Stimulated activated naive CD8-positive, alpha-beta T cell treated with anti-CD3 and anti-CD28 coated beads, Interleukin-15, Interleukin-2, amounts not matched to agents 100 ng/mL and 50 ng/mL, for 24 hours (primary cell): Measurements from ENCODE around the gene MRPL52.

Experiments
- H3K27ac Mint-ChIP-seq: one replicate; pipeline ENCODE4 v1.8.0; 2021; ENCODE audit warnings: mild to moderate bottlenecking, mixed read lengths
- H3K27me3 Mint-ChIP-seq: one replicate; pipeline ENCODE4 v1.8.0; 2021; ENCODE audit warnings: mixed read lengths
- H3K36me3 Mint-ChIP-seq: one replicate; pipeline ENCODE4 v1.8.0; 2021; ENCODE audit warnings: low read depth, mixed read lengths
- H3K4me1 Mint-ChIP-seq: one replicate; pipeline ENCODE4 v1.8.0; 2021; ENCODE audit warnings: low read depth, mixed read lengths
- H3K4me3 Mint-ChIP-seq: one replicate; pipeline ENCODE4 v1.8.0; 2021; ENCODE audit warnings: mild to moderate bottlenecking, mixed read lengths
- H3K9me3 Mint-ChIP-seq: one replicate; pipeline ENCODE4 v1.8.0; 2021; ENCODE audit warnings: mixed read lengths

The MRPL52 gene

DNA sequence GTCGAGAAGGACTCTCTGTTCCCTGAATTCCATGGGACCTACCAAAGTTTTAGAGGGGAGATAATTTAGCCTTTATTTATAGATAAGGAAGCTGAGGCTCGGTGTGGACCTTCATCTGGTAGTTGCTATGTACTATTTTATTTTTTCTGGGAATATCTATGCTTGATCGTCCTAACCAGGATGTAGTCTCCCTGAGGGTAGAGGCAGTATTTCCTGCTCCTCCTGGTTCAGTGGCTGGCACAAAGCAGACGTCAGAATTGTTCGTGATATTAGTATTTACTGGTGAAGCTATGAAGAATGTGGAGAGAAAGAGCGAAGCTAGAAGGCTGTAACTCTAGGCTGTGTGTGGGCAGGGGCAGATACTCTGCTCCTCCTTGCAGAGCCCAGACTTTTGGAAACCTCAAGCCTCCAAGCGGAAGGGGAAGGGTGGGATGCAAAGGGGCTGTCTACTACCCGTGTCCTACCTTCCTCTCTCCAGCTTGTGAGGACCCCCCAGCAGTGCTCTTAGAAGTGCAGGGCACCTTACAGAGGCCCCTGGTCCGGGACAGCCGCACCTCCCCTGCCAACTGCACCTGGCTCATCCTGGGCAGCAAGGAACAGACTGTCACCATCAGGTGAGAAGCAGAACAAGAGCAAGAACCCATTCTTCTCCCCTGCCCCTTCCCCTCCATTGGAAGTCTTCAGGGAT lies 43.3 kb downstream of the MRPL52 start:
- Mint-ChIP-seq H3K4me3 (peak overlapping the region; percentile 91), H3K27ac (peak overlapping the region; percentile 82), H3K36me3 (peaks cover 17% of the 10 kb centered on the region), H3K9me3 (no peaks in the 10 kb centered on the region), H3K27me3 (no peaks in the 10 kb centered on the region), H3K4me1 (peaks cover 33% of the 10 kb centered on the region)

DNA sequence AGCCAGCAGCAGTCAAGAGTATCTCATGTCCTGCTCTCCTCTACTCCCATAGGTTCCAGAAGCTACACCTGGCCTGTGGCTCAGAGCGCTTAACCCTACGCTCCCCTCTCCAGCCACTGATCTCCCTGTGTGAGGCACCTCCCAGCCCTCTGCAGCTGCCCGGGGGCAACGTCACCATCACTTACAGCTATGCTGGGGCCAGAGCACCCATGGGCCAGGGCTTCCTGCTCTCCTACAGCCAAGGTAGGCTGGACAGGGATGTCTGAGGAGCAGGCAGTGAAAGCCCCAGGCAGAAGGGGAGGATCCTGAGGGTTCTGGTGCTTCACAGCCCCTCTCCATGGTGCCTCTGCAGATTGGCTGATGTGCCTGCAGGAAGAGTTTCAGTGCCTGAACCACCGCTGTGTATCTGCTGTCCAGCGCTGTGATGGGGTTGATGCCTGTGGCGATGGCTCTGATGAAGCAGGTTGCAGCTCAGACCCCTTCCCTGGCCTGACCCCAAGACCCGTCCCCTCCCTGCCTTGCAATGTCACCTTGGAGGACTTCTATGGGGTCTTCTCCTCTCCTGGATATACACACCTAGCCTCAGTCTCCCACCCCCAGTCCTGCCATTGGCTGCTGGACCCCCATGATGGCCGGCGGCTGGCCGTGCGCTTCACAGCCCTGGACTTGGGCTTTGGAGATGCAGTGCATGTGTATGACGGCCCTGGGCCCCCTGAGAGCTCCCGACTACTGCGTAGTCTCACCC lies 45.5 kb downstream of the MRPL52 start:
- Mint-ChIP-seq H3K4me3 (no peak overlapping the region), H3K9me3 (no peaks in the 10 kb centered on the region), H3K36me3 (peaks cover 27% of the 10 kb centered on the region), H3K27ac (no peak overlapping the region), H3K27me3 (no peaks in the 10 kb centered on the region), H3K4me1 (peaks cover 30% of the 10 kb centered on the region)

DNA sequence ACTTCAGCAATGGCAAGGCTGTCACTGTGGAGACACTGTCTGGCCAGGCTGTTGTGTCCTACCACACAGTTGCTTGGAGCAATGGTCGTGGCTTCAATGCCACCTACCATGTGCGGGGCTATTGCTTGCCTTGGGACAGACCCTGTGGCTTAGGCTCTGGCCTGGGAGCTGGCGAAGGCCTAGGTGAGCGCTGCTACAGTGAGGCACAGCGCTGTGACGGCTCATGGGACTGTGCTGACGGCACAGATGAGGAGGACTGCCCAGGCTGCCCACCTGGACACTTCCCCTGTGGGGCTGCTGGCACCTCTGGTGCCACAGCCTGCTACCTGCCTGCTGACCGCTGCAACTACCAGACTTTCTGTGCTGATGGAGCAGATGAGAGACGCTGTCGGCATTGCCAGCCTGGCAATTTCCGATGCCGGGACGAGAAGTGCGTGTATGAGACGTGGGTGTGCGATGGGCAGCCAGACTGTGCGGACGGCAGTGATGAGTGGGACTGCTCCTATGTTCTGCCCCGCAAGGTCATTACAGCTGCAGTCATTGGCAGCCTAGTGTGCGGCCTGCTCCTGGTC lies 46.1 kb downstream of the MRPL52 start:
- H3K27me3 Mint-ChIP-seq, result no peaks in the 10 kb centered on the region
- peaks cover 23% of the 10 kb centered on the region for H3K4me1 Mint-ChIP-seq
- no peak overlapping the region for H3K4me3 Mint-ChIP-seq
- H3K9me3 Mint-ChIP-seq, result no peaks in the 10 kb centered on the region
- H3K36me3 Mint-ChIP-seq, result peaks cover 27% of the 10 kb centered on the region
- H3K27ac Mint-ChIP-seq, result no peak overlapping the region

DNA sequence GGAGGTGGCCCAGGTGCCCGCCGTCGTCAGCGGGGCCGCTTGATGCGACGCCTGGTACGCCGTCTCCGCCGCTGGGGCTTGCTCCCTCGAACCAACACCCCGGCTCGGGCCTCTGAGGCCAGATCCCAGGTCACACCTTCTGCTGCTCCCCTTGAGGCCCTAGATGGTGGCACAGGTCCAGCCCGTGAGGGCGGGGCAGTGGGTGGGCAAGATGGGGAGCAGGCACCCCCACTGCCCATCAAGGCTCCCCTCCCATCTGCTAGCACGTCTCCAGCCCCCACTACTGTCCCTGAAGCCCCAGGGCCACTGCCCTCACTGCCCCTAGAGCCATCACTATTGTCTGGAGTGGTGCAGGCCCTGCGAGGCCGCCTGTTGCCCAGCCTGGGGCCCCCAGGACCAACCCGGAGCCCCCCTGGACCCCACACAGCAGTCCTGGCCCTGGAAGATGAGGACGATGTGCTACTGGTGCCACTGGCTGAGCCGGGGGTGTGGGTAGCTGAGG lies 47.4 kb downstream of the MRPL52 start:
- H3K27me3 Mint-ChIP-seq, result no peaks in the 10 kb centered on the region
- peaks cover 21% of the 10 kb centered on the region for H3K4me1 Mint-ChIP-seq
- peaks cover 27% of the 10 kb centered on the region for H3K36me3 Mint-ChIP-seq
- no peak overlapping the region for H3K27ac Mint-ChIP-seq
- no peaks in the 10 kb centered on the region for H3K9me3 Mint-ChIP-seq
- no peak overlapping the region for H3K4me3 Mint-ChIP-seq

DNA sequence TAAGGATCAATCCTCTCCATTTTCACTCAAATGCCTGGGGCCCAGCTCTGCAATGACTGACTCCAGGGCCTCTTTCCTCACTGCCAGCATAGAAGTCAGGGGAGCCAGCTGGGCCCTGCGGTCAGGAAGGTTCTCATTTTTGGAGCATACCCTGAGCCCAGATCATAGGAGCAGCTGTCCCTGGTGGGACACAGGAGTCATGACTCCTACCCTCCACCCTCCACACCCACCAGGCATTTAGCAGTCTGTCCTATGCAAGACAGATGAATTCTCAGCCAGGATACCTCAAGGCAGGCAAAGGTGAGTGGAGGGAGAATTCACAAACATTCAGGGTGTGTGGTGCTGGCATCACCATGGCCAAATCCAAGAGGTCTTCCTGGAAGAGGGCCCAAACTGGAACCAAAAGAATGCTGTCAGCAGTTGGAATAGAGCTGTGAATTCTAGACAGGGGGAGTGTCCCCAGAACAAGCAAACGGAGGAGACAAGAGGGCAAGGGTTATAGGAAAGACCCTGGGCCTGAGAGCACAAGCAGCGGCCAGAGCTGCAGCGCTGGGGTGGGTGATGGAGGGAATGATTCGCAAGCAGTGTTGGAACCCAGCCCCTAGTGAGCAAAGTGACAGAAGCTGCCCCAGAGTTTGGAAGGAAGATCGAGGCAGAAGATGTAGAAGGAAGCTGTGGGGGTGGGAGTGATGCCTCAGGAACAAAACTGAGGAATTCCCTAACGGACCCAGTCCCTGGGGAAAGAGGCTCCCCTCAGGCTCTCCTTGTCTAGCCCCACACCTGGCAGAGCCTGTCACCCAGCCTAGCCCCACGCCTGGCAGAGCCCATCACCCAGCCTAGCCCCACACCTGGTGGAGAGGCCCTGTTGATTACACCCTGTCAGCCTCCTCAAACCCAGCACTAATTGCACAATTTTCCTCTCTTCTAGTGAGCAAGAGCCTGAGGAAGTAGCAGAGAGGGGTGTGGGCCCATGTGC lies 48.9 kb downstream of the MRPL52 start:
- no peaks in the 10 kb centered on the region for H3K9me3 Mint-ChIP-seq
- no peaks in the 10 kb centered on the region for H3K27me3 Mint-ChIP-seq
- peaks cover 22% of the 10 kb centered on the region for H3K36me3 Mint-ChIP-seq
- no peak overlapping the region for H3K4me3 Mint-ChIP-seq
- H3K27ac Mint-ChIP-seq, result no peak overlapping the region
- H3K4me1 Mint-ChIP-seq, result peaks cover 23% of the 10 kb centered on the region

DNA sequence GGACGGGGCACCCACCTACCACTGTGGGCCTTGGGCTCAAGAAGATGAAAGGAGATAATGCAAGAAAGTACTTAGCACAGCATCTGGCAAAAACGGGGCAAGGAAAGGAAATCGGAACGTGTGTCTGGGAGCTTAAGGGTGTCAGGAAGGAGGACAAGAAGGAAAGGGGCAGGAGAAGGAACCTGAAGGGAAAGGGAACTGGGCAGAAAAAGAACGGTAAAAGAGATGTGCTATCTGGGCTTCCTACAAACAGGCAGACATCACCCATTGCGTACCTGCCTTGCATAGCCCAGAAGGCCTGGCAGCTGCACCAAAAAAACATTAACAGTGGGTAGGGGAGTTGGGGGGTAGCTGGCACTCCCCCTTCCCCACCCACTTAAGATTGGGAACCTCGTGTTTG lies 52.4 kb downstream of the MRPL52 start:
- H3K27ac Mint-ChIP-seq, result no peak overlapping the region
- H3K27me3 Mint-ChIP-seq, result no peaks in the 10 kb centered on the region
- peaks cover 12% of the 10 kb centered on the region for H3K36me3 Mint-ChIP-seq
- no peaks in the 10 kb centered on the region for H3K9me3 Mint-ChIP-seq
- H3K4me3 Mint-ChIP-seq, result no peak overlapping the region
- peaks cover 41% of the 10 kb centered on the region for H3K4me1 Mint-ChIP-seq

DNA sequence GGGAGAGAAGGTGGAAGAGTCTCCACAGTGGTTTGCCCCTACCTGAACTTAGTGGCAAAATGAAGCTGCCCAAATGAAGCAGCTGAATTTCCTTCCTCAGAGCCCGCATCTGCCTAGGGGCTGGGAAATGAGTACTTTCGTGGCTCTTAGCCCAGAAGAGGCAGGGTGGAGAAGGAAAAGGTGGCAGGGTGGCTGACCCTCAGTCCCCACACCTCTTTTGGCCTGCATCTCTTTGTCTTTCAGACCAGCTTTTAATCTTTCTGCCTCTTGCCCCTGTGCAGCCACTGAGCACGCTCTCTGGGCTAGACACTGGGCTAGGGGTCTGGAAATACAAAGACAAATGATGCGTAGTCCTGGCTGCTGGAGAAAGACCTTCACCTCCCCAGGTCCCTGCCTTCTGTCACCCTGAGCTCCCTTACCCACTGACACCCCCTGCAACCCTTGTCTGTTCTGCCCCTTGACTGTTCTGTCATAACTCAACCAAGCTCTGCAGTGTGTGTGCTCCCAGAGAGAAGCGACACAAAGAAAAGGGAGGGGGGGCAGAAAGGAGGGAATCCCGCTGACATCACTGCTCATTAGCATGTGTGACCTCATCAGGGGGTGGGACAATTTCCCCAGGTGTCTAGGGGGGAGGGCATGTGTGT lies 53.0 kb downstream of the MRPL52 start:
- Mint-ChIP-seq H3K4me3 (no peak overlapping the region), H3K4me1 (peaks cover 47% of the 10 kb centered on the region)

DNA sequence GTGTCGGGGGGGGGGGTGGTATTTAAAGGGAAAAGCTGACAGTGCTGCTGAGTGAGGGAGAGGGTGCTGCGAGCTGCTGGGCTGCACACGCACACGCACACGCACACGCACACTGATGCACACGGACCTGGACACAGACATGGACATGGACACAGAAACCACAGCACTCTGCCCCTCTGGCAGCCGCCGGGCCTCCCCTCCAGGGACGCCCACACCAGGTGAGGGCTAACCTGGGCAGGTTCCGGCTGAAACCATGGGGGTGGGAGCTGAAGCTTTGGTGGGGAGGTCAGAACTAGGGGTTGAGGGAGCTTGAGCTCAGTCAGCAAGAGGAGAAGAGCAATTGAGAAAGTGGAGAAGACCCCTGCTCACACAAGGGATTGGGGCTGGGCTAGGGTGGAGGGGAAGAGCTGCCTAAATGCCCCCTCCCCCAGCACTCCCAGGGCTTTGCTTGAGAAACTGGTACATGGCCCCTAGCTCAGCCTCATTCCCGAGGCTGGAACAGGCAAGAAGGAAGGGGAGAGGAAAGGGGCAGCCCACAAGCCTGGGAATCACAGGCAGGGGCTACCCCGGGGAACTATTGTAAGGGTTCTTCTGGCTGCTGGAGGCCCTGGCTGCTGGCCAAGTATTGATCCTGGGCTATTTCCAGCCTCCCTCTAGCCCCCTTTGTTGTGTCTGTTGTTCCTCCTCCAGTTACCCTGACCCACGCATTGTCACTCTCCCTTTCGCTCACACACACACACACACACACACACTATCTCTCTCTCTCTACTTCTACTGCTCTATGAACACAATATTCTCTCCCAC lies 53.7 kb downstream of the MRPL52 start, which contains the start of gene REM2:
Gene REM2, plus strand, starts transcription at position 50 of the 804 bp plus-strand sequence. Its CDS starts 66 bp downstream, at position 116.
- Mint-ChIP-seq H3K4me3 (no peak within 1 kb of the TSS), H3K27ac (no peak within 1 kb of the TSS), H3K9me3 (no peaks in the 10 kb centered on the region), H3K27me3 (no peaks in the 10 kb centered on the region), H3K4me1 (peaks cover 55% of the 10 kb centered on the region), H3K36me3 (peaks cover 6% of the 10 kb centered on the region)

More for the DNA sequence above, 53.0 kb downstream of the MRPL52 start:
- H3K27ac Mint-ChIP-seq, result no peak overlapping the region
- no peaks in the 10 kb centered on the region for H3K9me3 Mint-ChIP-seq
- H3K27me3 Mint-ChIP-seq, result no peaks in the 10 kb centered on the region
- H3K36me3 Mint-ChIP-seq, result peaks cover 12% of the 10 kb centered on the region

DNA sequence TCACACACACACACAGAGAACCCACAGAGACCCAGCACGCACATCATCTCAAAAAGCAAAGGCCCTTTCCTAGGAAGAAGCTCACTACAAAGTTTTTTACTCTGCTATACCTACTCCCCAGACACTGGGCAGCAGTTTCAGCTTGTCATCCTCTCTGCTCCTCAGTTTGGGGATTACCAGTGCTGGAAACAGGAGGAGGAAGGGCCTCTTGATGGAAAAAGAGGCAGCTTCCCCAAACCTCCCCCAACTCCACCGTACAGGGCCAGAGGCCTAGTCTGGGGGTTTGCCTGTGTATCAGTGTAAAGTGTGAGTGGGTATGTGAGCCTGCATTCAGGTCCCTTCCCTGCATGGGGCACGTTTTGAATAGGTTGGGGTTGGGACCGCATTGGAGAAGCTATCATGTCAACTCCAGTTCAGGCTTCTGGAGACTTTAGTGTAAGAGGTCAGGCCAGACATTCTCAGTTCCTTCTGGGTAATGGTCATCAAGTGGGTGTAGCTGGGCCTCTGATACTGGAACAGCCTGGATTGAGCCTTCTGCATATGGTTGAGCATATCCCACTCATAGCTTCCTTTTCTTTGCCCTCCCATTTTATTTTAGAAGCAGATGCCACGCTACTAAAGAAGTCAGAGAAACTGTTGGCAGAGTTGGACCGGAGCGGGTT lies 54.5 kb downstream of the MRPL52 start:
- Mint-ChIP-seq H3K4me3 (no peak overlapping the region), H3K36me3 (peaks cover 4% of the 10 kb centered on the region), H3K27me3 (no peaks in the 10 kb centered on the region), H3K4me1 (peaks cover 58% of the 10 kb centered on the region), H3K27ac (no peak overlapping the region), H3K9me3 (no peaks in the 10 kb centered on the region)
